ENCODE data around the gene TCP11L2.
"Not testable (repeated sequence)": the region's sequence is repeated elsewhere in the genome, so short reads cannot be mapped to it uniquely, and the experiment has no call there.

Gene TCP11L2

GRCh38 chr12:106284358-106285105 lies 18.0 kb upstream of the TCP11L2 start:
- DNase-seq: no peak

DNA sequence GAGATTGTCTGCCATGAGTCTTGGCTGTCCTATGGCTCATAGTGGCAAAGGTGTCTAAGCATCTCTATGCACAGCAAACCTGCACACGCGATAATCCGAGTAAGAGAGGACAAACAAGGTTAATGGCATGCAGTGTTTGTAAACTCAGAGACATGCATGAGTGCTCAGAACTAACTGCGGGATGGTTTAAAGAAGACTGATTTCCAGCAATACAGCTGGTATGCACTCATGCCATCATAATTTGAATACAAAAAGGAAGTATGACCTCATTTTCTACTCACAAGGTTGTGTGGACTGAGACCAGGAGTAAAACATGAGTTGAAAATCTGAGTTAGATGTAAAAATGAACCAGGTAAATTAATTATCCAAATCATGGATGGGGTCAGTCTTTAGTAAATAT lies 16.6 kb upstream of the TCP11L2 start:
- DNase-seq: no peak

GRCh38 chr12:106286576-106287162 lies 15.9 kb upstream of the TCP11L2 start:
- not testable (repeated sequence) for DNase-seq

DNA sequence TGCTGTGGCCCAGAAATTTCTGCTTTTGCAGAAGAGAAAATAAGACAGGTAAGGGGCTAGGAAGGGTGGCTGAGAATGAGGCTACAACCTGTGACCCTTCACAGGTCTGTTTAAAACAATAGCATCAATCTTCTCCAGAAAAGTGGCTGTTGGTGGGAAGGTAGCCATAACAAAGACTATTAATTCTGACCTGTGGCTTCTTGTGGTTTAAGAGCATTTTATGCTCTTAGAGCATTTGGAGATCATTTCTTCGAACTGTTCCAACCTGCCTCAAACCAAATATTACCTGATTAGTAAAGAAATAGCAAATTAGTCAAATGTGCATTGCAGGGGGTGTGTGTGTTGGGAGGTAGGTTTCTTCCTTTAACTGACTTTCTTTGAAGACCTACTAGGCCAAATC lies 15.2 kb upstream of the TCP11L2 start:
- no peak for DNase-seq

DNA sequence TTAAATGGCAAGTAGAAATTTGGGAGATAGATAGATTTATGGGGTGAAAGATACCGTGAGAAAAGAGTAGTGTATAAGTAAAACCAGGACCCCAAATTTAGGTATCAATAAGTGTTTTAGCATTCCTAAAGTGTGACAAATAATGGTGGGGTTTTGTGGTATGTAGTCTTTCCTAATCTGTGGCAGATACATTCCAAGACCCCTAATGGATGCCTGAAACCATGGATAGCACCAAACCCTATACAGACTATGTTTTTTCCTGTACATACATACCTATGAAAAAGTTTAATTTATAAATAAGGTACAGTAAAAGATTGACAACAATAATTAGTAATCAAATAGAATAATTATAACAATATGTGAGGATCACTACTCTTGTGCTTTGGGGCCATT lies 14.4 kb upstream of the TCP11L2 start:
- no peak for DNase-seq

- DNase-seq: no peak
Measured at GRCh38 chr12:106288494-106289195, 13.9 kb upstream of the TCP11L2 start.

- no peak for DNase-seq
Measured at GRCh38 chr12:106289196-106289681, 13.3 kb upstream of the TCP11L2 start.

DNA sequence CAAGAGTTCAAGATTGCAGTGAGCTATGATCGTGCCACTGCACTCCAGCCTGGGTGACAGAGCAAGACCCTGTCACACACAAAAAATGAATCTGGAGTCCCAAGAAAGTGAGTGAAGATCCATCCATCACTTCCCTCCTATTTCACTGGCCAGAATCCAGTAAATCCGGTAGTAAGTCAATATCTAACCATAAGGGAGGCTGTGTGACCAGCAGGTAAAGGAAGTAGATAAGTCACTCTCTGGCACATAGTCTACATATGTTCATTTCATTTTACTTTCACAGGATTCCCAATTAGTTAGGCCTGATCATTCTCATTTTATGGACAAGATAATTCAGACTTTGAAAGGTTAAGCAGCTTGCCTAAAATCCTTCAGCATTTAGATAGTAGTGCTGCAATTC lies 11.9 kb upstream of the TCP11L2 start:
- DNase-seq: no peak

GRCh38 chr12:106291342-106291741 lies 11.2 kb upstream of the TCP11L2 start:
- DNase-seq: no peak

DNA sequence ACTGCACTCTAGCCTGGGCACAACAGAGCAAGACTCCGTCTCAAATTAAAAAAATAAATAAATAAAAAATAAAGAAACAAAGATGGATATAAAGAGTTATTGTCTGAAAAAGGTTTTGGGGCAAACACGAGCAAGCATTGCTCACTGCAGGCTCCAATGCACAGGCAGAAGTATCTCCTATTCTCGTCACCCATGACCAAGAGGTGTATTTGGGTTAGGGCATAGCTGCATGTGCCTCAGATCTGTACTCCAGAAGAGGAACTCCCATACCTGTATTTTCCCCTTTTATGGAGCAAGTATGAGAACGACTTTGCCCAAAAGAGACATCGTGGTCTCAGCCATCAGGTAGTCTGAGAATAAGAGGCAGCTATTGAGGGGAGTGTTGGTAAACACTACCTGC lies 10.2 kb upstream of the TCP11L2 start:
- no peak for DNase-seq

GRCh38 chr12:106296179-106296877 lies 6.2 kb upstream of the TCP11L2 start:
- no peak for DNase-seq

GRCh38 chr12:106297075-106297474 lies 5.5 kb upstream of the TCP11L2 start:
- no peak for DNase-seq

GRCh38 chr12:106297681-106298080 lies 4.9 kb upstream of the TCP11L2 start:
- no peak for DNase-seq

DNA sequence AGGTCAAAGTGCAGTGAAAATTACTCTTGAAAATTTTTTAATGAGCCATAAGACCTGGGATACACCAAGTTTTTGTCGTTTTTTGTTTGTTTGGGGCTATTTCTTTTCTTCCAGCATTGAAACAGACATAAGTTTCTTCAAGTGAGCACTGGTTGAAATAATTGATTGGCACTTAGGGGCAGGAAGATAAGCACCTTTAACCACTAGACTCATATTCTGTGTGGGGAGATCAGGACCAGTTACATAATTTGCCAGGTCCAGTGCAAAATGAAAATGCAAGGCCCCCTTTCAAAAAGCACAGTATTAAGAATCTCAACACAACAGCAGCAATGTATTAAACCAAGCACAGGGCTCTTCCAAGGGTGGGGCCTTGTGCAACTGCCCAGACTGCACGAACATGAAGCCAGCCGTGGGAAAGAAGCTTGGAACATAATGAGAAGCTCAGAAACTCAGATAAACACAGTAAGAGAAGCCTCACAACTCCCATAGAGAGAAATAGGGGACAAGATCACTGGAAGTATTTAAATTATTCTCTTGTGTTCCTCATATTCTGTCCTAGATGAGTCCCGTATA lies 3.2 kb upstream of the TCP11L2 start:
- DNase-seq: no peak

- DNase-seq: no peak
Measured at GRCh38 chr12:106300761-106301160, 1.8 kb upstream of the TCP11L2 start.

GRCh38 chr12:106301241-106301610 lies 1.3 kb upstream of the TCP11L2 start:
- DNase-seq: no peak

DNA sequence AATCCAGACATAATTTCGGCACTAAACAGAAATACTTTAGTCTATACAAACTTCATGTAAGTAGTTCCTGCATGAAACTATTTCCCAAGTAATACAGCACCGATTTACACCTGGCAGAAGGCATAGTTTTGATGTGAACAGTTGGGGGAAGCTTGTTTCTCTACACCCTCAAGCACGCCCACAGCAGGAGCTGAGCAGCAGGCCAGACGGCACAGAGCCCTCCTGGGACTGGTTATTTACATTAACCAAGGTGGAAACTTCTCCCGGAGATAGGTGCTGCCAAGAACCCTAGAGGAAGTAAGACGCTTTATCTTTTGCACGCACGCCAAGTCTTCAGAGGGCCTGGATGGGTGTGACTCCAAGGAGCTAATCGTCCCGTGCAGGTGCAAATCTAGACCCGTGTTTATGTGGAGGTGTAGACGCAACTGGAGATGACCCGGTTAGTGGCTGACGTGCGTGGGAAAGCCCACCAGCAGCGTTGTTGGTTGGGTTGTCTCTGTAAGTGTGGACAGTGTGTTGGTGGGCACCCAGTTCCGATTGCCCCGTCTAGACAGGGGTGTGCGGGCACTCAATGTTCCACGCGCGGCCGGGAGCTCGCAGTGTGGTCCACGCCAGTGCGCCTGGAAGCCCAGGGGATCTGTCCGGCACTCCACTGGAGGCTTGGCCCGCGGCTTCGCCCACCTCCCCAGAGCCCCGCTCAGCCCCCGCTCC lies 767 bp upstream of the TCP11L2 start:
- DNase-seq: peak in 1 of 2 donors; percentile 29

DNA sequence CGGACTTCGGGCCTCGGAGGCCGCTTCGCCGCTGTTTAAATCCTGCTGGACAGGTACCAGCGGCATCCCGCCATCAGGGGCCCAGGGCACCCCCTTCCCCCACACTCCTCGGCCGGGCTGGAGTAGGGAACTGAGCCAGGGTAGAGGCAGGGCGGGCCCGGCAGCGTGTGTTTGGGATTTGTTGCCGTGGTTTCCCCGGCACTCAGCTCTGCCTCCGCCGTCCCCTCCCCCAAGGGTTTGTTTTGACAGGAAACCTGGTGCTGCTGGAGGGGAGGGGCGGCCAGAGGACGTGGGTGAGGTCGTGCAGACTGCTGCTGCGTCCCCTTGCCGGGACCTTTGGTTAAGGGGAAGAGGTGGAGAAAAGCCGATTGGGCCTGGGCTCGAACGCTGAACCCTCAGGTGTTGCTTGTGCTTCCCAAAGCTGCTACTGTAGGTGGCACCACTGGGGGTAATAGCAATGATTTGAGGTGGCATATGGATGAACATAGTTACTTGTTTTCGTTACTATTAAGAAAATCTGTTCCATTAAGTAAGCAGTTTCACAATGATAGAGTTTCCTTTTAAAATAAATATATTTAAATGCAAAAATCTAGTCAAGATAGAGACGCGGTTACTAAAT lies 778 bp downstream of the TCP11L2 start:
- DNase-seq: peak; percentile 59 to 65

GRCh38 chr12:106304001-106304421 lies 1.5 kb downstream of the TCP11L2 start:
- DNase-seq: no peak

DNA sequence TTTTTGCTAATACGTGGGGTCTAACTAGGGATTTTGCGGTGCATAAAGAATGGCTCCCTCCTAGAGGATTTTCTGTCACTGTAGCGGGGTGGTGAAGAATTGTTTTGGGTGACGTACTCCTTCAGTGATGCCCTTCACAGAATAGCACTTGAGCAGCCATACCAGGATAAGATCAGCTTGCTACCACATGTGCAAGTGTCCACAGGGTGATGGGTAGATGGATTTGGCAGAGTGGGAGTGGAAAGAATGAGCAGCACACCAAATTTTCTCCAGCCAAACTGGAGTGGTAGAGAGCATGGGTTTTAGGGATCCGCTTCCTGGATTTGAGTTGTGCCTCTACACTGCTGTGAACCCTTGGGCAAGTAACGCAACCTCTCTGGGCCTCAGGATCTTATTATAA lies 2.3 kb downstream of the TCP11L2 start:
- no peak for DNase-seq

GRCh38 chr12:106305376-106305775 lies 2.8 kb downstream of the TCP11L2 start:
- no peak for DNase-seq

DNA sequence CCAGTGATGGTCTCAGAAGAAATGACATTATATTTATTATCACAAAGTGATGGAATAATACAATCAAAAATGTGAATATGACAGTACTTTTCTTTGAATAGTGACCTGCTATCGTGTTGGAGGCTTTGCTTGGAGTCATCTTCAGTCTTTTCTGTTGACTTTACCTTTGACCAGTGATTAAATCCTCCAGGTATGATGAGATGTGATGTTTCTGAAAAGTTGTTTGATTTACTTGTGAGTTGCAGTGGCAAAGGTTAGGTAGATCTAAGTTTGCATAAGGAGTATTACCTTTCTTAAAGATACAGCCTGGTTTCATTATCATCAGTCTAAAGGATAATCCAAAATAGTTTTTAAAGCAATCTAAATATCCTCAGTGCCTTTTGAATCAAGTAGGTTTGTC lies 4.6 kb downstream of the TCP11L2 start:
- no peak for DNase-seq

Data from stimulated activated CD4-positive, alpha-beta T cell treated with anti-CD3 and anti-CD28 coated beads, Interleukin-2, amount 100 ng/mL, for 48 hours (primary cell).